GM12891 (cell line): Measurements from ENCODE around the gene CEP170B.

ENCODE experiments used
- PAX5 ChIP-seq: IDR thresholded peaks from 2 replicates; pipeline ENCODE4 v1.6.1; 2011; ENCODE audit warnings: low read length, moderate library complexity, mild to moderate bottlenecking; ENCODE audit not compliant: insufficient read depth, severe bottlenecking
- POLR2A ChIP-seq: IDR thresholded peaks from 2 replicates; pipeline ENCODE4 v1.6.1; 2011; ENCODE audit warnings: low read depth, low read length, control low read depth
- POLR2AphosphoS5 ChIP-seq: IDR thresholded peaks from 2 replicates; pipeline ENCODE4 v1.6.1; 2011; ENCODE audit warnings: low read depth, low read length, control low read depth
- TAF1 ChIP-seq: IDR thresholded peaks from 2 replicates; pipeline ENCODE4 v1.6.1; 2011; ENCODE audit warnings: low read depth, low read length, control low read depth

DNA sequence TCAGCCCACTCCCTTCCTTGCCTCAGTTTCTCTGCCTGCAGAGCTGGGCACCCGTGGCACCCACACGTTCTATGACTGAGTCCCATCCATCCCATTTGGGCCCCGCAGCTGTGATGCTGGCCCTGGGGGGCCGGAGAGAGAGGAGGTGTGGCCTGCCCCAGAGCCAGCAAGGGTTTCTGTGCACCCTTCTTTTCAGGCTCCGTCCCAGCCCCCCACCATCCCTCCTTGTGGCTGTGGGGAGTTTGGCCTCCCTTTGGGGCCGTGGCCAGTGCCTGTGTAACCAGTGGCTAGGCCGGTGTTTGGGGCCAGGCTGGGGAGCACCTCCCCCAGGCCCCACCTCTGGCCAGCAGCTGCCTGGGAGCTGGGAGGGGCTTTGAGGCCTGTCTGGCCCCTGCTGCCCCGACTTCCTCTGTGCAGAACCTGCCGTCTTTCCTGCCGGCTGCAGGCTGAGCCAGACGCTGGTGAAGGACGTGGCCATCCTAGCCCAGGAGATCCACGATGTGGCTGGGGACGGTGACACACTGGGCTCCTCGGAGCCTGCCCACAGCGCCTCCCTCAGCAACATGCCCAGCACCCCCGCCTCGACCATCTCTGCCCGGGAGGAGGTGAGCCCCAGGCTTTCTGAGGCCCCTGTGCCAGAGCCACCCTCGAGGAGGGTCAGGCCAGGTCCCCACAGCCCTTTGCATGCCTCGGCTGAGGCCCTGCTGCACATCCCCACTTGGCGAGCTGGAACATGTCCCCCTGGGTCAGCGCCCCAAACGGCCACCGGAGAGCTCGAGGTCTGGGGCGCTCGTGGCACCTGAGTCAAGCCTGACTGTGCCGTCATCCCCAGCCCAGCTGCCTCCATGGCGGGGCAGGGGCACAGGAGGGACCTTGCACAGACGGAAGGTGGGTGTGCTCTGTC is 27.7 kb downstream of the CEP170B start:
- no peak for TF ChIP-seq POLR2A
- TF ChIP-seq TAF1: no peak
- TF ChIP-seq PAX5: no peak
- TF ChIP-seq POLR2AphosphoS5: no peak
